Hepatocyte (in vitro differentiated cells): Measurements from ENCODE around the gene PIP4K2C. TPM values are rescaled to one million over a fixed set of nuclear protein-coding genes. Genes with fewer than 3 reads are reported as not detected.
"Not testable (repeated sequence)": the region's sequence is repeated elsewhere in the genome, so short reads cannot be mapped to it uniquely, and the experiment has no call there.

Source experiments
- DNase-seq: peaks from one replicate; pipeline ENCODE4 v3.0.0-alpha.2; 2016; ENCODE audit warnings: low spot score
- H2AFZ ChIP-seq: fragments of 200-600 bp; sonication (generic); 2 replicates; pipeline ENCODE4 v1.6.0; 2016; ENCODE audit warnings: antibody characterized with exemption, mild to moderate bottlenecking
- H3K27ac ChIP-seq: fragments of 200-600 bp; sonication (generic); 2 replicates; pipeline ENCODE4 v1.5.1; 2016; ENCODE audit warnings: mild to moderate bottlenecking
- H3K27me3 ChIP-seq: fragments of 200-600 bp; sonication (generic); 2 replicates; pipeline ENCODE4 v1.6.1; 2016
- H3K36me3 ChIP-seq: fragments of 200-600 bp; sonication (generic); replicated peaks from 2 replicates; pipeline ENCODE4 v1.5.1; 2016; ENCODE audit warnings: low read depth; ENCODE audit not compliant: insufficient read depth
- H3K4me1 ChIP-seq: fragments of 200-600 bp; sonication (generic); 2 replicates; pipeline ENCODE4 v1.5.1; 2016; ENCODE audit warnings: mild to moderate bottlenecking, moderate library complexity; ENCODE audit not compliant: insufficient read depth
- H3K4me2 ChIP-seq: fragments of 200-600 bp; sonication (generic); 2 replicates; pipeline ENCODE4 v1.6.0; 2016
- H3K4me3 ChIP-seq: fragments of 200-600 bp; sonication (generic); 2 replicates; pipeline ENCODE4 v1.5.1; 2016; ENCODE audit warnings: mild to moderate bottlenecking
- H3K79me2 ChIP-seq: fragments of 200-600 bp; sonication (generic); 2 replicates; pipeline ENCODE4 v1.6.0; 2017; ENCODE audit warnings: mild to moderate bottlenecking
- H3K9me2 ChIP-seq: fragments of 200-600 bp; sonication (generic); replicated peaks from 2 replicates; pipeline ENCODE4 v1.6.0; 2017; ENCODE audit warnings: mild to moderate bottlenecking; ENCODE audit not compliant: insufficient read depth
- H3K9me3 ChIP-seq: fragments of 200-600 bp; sonication (generic); 2 replicates; pipeline ENCODE4 v1.5.1; 2016; ENCODE audit warnings: low read depth, mild to moderate bottlenecking
- H4K20me1 ChIP-seq: fragments of 200-600 bp; sonication (generic); 2 replicates; pipeline ENCODE4 v1.6.0; 2016; ENCODE audit warnings: mild to moderate bottlenecking; ENCODE audit not compliant: insufficient read depth, poor library complexity, severe bottlenecking
- CTCF ChIP-seq: fragments of 200-600 bp; sonication (generic); IDR thresholded peaks from 2 replicates; pipeline ENCODE4 v1.5.1; 2016; ENCODE audit warnings: antibody characterized with exemption, mild to moderate bottlenecking; ENCODE audit not compliant: poor library complexity
- EZH2 ChIP-seq: fragments of 200-600 bp; sonication (generic); IDR thresholded peaks from 2 replicates; pipeline ENCODE4 v1.6.1; 2016; ENCODE audit warnings: antibody characterized with exemption, mild to moderate bottlenecking, borderline replicate concordance
- EZH2phosphoT487 ChIP-seq: fragments of 200-600 bp; sonication (generic); IDR thresholded peaks from one replicate; pipeline ENCODE4 v1.6.1; 2018; ENCODE audit warnings: antibody characterized with exemption, mild to moderate bottlenecking, low read depth, moderate library complexity; ENCODE audit not compliant: unreplicated experiment, severe bottlenecking
- WGBS: methylation state at CpG from one replicate; pipeline ENCODE4 v1.1.6; 2016; ENCODE audit warnings: low lambda C conversion rate; ENCODE audit errors: missing lambda C conversion rate; 5-methylcytosine and 5-hydroxymethylcytosine counted together
- polyA plus RNA-seq: library from polyadenylated mRNA; unstranded; fragments of >200 nt; fragmentation: Nextera tagmentation; extraction: Ambion mirVana; gene quantifications from 2 replicates; pipeline ENCODE4 v1.2.1, GENCODE V29; 2016
- total RNA-seq: library from RNA; depleted of rRNA; stranded (reverse); fragments of >200 nt; gene quantifications from 2 replicates; pipeline ENCODE4 v1.2.3, GENCODE V29; 2014

Gene PIP4K2C
- total and polyA plus RNA-seq, 2 experiments from 2014 or later = 32.3 to 41.6 TPM

DNA sequence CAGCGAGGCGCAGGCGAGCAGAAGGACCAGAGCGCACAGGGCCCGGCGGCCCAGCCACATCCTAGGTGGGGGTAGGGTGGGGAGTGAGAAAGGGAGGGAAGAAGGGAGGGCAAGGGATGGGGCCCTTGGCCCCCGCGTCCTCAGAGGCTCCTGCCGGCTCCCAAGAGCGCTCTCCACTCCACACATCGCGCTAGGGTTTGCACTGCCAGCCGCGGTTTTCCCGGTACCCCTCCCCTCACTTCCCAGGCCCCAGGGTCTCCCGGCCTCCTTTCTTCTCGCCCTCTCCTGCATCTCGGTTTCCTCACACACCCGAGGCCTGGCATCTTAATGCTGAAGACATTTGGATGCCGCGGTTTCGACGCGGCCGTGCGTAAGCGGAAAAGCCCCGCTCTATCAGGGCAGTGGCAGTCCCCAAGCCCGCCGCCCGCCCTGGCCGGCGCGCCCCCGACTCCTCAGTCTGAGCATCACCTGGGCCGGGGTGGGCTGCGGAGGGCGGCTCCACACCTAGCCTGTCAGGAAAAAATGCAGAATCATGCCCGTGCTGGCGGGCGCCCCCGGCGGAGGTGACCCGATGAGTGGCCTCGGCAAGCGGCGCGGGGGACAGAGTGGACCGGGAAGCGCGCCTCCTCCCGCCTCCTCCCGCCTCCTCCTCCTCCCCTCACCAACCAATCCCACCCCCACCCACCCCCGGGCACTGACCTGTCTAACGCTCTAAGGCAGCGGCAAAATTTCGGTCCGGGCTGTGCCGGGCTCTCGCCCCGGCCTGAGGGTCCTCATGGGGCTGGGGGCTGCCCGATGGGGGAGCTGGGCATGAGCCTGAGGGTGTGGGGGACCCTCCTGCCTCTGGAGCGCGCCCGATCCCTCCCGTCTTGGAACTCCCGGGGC lies 41.3 kb downstream of the PIP4K2C start:
- Histone ChIP-seq H3K9me2 (no peaks in the 10 kb centered on the region), H3K4me3 (peak overlapping the region; percentile 46), H3K9me3 (no peaks in the 10 kb centered on the region), H3K4me2 (peak overlapping the region; percentile 99), H3K36me3 (no peaks in the 10 kb centered on the region), H2AFZ (peak overlapping the region; percentile 84), H4K20me1 (no peaks in the 10 kb centered on the region), H3K4me1 (peaks cover 6% of the 10 kb centered on the region), H3K79me2 (no peaks in the 10 kb centered on the region), H3K27me3 (peaks cover 83% of the 10 kb centered on the region), H3K27ac (no peak overlapping the region)
- WGBS = 2% methylated on average over 33 of the region's 67 CpGs
- no peak for TF ChIP-seq CTCF
- peak; percentile 86 for TF ChIP-seq EZH2
- peak; percentile 62 for TF ChIP-seq EZH2phosphoT487
- peak; percentile 8 for DNase-seq

DNA sequence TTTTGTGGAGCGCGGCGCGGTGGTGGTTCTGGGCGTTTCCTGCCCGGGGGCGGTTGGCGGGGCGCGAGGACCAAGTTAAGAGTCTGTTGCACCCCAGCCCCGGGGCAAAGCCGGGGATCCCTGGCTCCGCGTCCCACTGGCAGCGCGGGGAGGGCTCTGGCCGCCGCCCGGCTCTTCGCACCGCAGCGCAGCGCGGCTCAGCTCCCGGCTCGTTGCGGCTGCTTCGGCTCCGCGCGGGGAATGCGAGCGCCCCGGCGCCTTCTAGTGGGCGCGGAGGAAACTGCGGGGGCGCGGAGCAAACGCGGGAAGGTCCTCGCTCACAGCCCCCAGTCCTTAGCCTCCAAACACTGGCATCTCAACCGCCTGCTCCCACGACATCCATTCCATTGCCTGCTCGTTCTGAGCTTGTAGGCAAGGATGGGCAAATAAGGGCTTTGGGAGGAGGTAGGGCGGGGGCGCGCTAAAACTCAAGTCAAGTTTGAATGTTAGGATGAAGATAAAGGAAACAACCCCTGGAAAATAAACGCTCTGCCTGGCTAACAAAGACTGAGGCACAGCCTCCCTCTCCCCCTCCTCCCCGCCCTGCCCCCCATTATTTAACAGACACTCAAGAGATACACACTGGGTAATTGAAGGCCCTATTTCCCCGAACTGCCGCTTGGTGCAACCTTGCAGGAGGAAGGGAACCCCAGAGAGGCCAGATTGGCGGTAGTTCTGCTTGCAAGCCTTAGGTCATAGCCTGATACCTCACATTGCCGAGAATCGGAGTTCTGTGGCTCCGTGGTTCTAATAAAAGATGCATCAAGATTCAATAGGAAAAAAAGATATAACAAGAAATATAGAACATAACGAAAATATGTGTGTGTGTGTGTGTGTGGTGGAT lies 42.2 kb downstream of the PIP4K2C start, which contains the start of gene B4GALNT1:
Gene B4GALNT1 (minus strand): TSS at position 244 of the 883 bp plus-strand sequence. CDS start 1,069 bp downstream, outside the sequence.
- WGBS = 6% methylated on average over 49 of the region's 58 CpGs

GRCh38 chr12:57636731-57637130 lies 45.7 kb downstream of the PIP4K2C start:
- not testable (repeated sequence) for H3K4me1 ChIP-seq, H4K20me1 ChIP-seq, H3K4me2 ChIP-seq, H3K36me3 ChIP-seq, H2AFZ ChIP-seq, H3K9me2 ChIP-seq, H3K27ac ChIP-seq, DNase-seq, H3K79me2 ChIP-seq, H3K4me3 ChIP-seq, H3K9me3 ChIP-seq
- 90% methylated on average over 9 of the region's 9 CpGs for WGBS
- peaks cover 62% of the 10 kb centered on the region for H3K27me3 ChIP-seq

More for the DNA sequence above, 42.2 kb downstream of the PIP4K2C start, which contains the start of gene B4GALNT1:
- Histone ChIP-seq H3K4me3 (peak within 1 kb of the TSS; percentile 46), H3K36me3 (no peaks in the 10 kb centered on the region), H3K27ac (no peak within 1 kb of the TSS), H3K4me1 (peaks cover 6% of the 10 kb centered on the region), H3K79me2 (no peaks in the 10 kb centered on the region), H3K4me2 (peak within 1 kb of the TSS; percentile 99), H4K20me1 (no peaks in the 10 kb centered on the region), H2AFZ (peak within 1 kb of the TSS; percentile 84), H3K9me2 (no peaks in the 10 kb centered on the region), H3K9me3 (no peaks in the 10 kb centered on the region), H3K27me3 (peaks cover 74% of the 10 kb centered on the region)
- TF ChIP-seq CTCF = peak; percentile 73
- TF ChIP-seq EZH2phosphoT487 = peak; percentile 46
- peak; percentile 75 for TF ChIP-seq EZH2
- DNase-seq = peak; percentile 80
